Transverse colon (tissue), 3 donors: ENCODE measurements around the gene RPA4.

Experiments used
- POLR2A ChIP-seq: fragments of 450-650 bp; IDR thresholded peaks from one replicate; pipeline ENCODE4 v1.6.1; 2016; ENCODE audit warnings: antibody characterized with exemption, mild to moderate bottlenecking, moderate library complexity
- TF ChIP-seq, protein P1 (sequence below), 5 experiments: fragments of 200-600 bp in 3 of 5; fragments of 450-650 bp in 2 of 5; sonication (generic) in 3 of 5; IDR thresholded peaks; 1 replicate in 2 of 5; 2 replicates in 3 of 5; pipeline ENCODE4 v1.5.1; 2016 to 2017; ENCODE audit warnings: antibody characterized with exemption in 5 of 5, inconsistent platforms in 3 of 5, mild to moderate bottlenecking in 2 of 5, moderate library complexity in 1 of 5

DNA sequence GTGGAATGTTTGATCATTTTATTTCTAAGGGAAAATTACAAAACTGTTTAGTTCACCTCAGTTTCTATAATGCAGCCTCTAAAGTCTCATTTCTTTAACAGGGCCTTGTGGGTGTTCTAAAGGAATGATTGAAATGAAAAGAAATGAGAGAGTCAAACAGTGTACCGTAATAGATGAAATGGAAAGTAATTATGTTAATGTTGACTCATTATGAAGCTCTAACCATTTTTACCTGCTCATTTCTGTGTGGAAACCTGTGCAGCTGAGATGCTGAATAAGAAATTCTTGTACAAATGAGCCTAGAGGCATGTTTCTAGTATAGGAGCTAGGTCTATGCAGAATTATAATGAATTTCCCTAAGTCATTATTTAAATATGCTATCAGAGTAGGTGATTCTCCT lies 45.2 kb upstream of the RPA4 start:
- TF ChIP-seq, protein P1, sequence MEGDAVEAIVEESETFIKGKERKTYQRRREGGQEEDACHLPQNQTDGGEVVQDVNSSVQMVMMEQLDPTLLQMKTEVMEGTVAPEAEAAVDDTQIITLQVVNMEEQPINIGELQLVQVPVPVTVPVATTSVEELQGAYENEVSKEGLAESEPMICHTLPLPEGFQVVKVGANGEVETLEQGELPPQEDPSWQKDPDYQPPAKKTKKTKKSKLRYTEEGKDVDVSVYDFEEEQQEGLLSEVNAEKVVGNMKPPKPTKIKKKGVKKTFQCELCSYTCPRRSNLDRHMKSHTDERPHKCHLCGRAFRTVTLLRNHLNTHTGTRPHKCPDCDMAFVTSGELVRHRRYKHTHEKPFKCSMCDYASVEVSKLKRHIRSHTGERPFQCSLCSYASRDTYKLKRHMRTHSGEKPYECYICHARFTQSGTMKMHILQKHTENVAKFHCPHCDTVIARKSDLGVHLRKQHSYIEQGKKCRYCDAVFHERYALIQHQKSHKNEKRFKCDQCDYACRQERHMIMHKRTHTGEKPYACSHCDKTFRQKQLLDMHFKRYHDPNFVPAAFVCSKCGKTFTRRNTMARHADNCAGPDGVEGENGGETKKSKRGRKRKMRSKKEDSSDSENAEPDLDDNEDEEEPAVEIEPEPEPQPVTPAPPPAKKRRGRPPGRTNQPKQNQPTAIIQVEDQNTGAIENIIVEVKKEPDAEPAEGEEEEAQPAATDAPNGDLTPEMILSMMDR (IDR thresholded peaks at IDR 0.05) = no peak
- no peak for TF ChIP-seq POLR2A
